Fibroblast of pulmonary artery (primary cell): ENCODE results near the gene C4orf51.
A peak's percentile ranks its signal among the peaks of the same experiment; 100 is the strongest.

Experiments used
- DNase-seq: peaks from one replicate; pipeline ENCODE4 v3.0.0-alpha.2; 2010; ENCODE audit warnings: low read depth
- H3K4me3 ChIP-seq: replicated peaks from 2 replicates; pipeline ENCODE4 v1.5.1; 2011; ENCODE audit warnings: low read depth, mild to moderate bottlenecking, control low read depth, low read length, moderate library complexity
- CTCF ChIP-seq: IDR thresholded peaks from 2 replicates; pipeline ENCODE4 v1.5.1; 2011; ENCODE audit warnings: mild to moderate bottlenecking, control low read depth, low read length, inconsistent platforms; ENCODE audit errors: missing control alignments

The C4orf51 gene

DNA sequence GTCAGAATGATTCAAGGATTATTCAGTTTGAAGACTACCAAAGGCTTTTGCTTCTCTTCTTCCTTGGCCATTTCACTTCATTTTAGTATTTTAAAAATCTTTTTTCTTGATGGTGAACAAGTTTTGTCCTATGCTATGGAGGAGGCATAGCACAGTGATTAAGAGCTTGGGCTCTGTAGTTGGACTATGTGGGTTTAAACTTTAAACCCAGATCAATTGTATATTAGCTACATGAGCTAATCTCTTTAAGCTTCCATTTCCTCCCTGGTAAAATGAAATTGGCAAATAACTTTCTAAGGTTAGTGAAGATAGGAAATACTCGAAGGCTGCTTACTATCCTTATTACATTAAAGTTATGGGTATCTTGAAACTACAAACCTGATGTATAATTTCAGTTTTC lies 23.8 kb upstream of the C4orf51 start:
- no peak for TF ChIP-seq CTCF
- H3K4me3 ChIP-seq = no peak overlapping the region
- no peak for DNase-seq

DNA sequence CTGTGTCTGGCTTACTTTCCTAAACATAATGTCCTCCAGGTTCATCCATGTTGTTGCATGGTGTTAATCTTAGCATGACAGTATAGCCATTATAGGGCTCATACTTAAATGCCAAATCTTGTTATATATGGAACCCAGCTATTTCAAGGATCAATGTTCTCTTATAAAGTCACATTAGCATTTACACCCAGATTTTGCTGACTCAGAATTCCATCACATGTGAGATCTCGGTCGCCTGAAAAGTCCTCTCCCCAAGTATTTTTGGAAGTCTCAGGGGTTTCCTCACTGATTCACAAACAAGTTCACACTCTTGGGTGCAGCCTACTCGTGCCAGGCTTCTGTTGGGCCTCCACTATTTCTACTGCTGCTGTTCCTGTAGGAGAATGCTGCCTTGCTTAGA lies 19.9 kb upstream of the C4orf51 start:
- no peak for DNase-seq
- no peak overlapping the region for H3K4me3 ChIP-seq
- TF ChIP-seq CTCF = no peak

DNA sequence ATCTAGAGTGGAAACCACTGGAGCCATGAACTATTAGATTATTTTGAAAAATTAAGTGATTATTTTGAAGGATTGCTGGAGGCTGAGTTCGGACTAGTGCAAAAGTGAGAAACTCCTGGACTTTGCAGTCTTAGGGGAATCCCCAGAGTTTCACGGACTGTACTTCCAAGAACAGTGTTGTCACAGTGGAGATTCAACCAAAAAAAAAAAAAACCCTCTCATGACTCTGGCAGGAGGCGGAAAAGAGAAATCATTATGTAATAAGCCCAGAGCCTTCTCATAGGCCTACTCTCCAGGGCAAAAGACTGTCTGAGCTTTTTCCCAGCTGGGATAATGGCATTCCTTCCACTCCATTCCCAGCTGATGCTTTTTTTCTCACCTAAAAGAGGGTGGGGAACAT lies 16.8 kb upstream of the C4orf51 start:
- TF ChIP-seq CTCF = no peak
- DNase-seq = peak; percentile 6
- H3K4me3 ChIP-seq = no peak overlapping the region

DNA sequence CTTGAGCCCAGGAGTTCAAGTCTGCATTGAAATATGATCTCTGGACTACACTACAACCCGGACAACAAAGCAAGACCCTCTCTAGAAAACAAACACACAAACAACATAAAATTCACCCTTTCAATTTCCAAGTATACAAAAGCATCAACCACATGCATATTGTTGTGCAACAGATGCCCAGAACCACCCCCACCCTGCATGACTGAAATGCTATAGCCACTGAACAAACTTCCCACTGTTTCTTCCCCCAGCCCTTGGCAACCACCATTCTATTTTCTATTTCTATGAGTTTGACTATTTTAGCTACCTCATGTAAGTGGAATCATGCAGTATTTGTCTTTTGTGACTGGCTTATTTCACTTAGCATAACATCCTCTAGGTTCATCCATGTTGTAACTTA lies 14.2 kb upstream of the C4orf51 start:
- no peak for TF ChIP-seq CTCF
- no peak overlapping the region for H3K4me3 ChIP-seq
- peak; percentile 4 for DNase-seq

DNA sequence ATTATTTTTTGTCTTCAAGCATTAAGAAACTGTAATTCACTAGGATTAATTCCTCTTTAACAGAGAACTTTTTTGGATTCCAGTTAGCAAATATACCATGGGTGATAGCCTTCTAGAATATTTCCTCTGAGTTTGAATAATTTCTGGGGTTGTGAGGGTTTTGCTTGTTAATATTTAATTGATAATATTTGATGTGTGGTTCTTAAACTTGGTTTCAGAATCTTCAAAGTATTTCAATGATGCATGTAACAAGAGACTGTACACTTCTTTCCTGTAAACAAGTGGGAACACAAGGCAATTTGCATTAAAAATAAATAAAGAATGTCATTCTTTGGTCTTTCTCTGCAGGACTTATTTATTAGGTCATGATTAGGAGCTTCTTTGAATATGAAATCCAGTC lies 9.5 kb upstream of the C4orf51 start:
- no peak for TF ChIP-seq CTCF
- no peak overlapping the region for H3K4me3 ChIP-seq
- no peak for DNase-seq

- DNase-seq = peak; percentile 55
- H3K4me3 ChIP-seq = no peak overlapping the region
- TF ChIP-seq CTCF = no peak
Observed at GRCh38 chr4:145679520-145679919, 426 bp upstream of the C4orf51 start.

DNA sequence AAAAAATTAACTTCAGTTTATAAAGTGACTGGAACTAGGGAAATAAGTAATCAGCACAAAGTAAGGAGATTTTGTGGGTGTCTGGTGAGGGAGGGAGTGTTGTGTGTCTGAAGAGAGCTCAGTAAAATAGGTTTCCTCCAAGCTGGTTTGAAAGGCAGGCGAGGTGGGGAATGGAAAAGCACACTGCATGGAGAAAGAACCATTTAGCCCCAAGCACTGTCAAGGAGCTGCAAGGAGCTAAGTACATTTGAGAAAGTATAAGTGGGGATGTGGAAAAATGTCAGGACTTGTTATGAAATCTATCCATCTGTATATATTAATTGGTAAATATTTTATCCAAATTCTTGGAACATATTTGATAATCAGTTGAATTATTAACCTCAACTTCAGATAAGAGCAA lies 956 bp downstream of the C4orf51 start:
- no peak overlapping the region for H3K4me3 ChIP-seq
- no peak for DNase-seq
- no peak for TF ChIP-seq CTCF
